ENCODE results near the gene MFSD11. TPM values are rescaled to one million over a fixed set of nuclear protein-coding genes. Genes with fewer than 3 reads are reported as not detected.

MFSD11 gene
- total and polyA plus RNA-seq, 2 of the 4 experiments (the other 2 are of a cell fraction): 12.3 to 16.1 TPM

DNA sequence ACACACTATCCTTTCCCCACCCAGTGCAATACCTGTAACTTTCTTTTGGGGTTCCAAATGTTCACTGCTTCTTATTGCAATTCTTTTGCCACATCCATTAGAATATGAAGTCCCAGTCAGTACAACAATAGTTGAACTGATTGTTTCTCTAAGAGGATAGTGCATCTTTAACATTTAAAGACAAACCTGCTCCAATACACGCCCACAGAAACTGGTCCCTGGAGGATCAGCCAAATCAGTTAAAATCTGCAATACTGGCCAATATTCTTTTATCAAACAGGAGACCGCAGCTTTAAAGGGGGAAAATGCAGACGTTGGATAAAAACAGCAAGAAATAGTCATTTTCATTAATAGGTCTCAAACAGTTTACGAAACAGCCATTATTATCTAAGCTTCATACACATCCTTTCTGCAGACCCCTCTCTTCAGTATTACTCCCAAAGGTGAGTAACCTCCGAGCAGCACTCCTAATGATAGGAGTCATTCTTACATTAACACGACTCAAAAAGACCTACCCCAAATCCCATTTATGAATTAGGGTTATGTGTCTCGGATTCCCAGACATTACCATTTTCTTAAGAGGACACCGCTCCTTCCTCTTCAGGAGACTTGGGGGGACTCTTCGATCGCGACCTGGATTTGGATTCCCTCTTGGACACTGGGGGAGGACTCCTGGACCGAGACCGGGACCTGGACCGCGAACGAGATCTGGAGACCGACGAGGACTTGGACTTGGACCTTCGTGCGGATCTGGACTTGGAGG is 2.2 kb upstream of the MFSD11 start (continued):
- TF ChIP-seq CEBPB (IDR thresholded peaks at IDR 0.05; ENCODE audit: low read depth, low read length) (no peak), BHLHE40 (IDR thresholded peaks at IDR 0.05; ENCODE audit: low read depth, low read length) (no peak)

- peak overlapping the region; percentile 5; the same call in 1 of the 2 replicates for H2BK120ac ChIP-seq (ENCODE audit: low read depth, low read length)
- H4K5ac ChIP-seq (ENCODE audit: low read depth, low read length): peak overlapping the region; percentile 68
- peak overlapping the region; percentile 50 for H3K18ac ChIP-seq (ENCODE audit: low read depth, low read length)
- no peaks in the 10 kb centered on the region for H3K27me3 ChIP-seq (ENCODE audit: control insufficient read depth, insufficient read depth, low read length)
- H4K20me1 ChIP-seq (ENCODE audit: insufficient read depth, low read length): peaks cover 38% of the 10 kb centered on the region
- WGBS, 2 experiments (ENCODE audit: extremely low coverage in 2 of 2, insufficient read length in 1 of 2): 0% methylated on average over 30 of the region's 117 CpGs; no CpG with 5 or more reads in 1 of the 2 experiments
- H3K9me3 ChIP-seq (ENCODE audit: control insufficient read depth, insufficient read depth, low read length): no peaks in the 10 kb centered on the region
- peak overlapping the region; percentile 89 for H3K4me3 ChIP-seq (ENCODE audit: insufficient read depth, low read depth, low read length)
- dilution Hi-C loops (cut with HindIII; ENCODE audit: low sequenced_read_pairs, unreplicated experiment) (no loop called here), in situ Hi-C loops (cut with MboI; ENCODE audit: low sequenced_read_pairs) (no loop called here), intact Hi-C loops (cut with micrococcal nuclease) (loop anchor here (5.0 kb wide), 1 partner anchor 321 kb away; no protein-coding TSS in a partner anchor)
- H3K23ac ChIP-seq (ENCODE audit: low read depth, low read length): peak overlapping the region; percentile 97
- H2AFZ ChIP-seq (replicated peaks; ENCODE audit: low read length, poor library complexity): peak overlapping the region; percentile 78
- peaks cover 17 to 29% of the 10 kb centered on the region in 2 experiments for H3K79me1 ChIP-seq (ENCODE audit: low read depth in 1 of 2, low read length in 2 of 2)
- H3K9ac ChIP-seq (ENCODE audit: low read depth, low read length): peak overlapping the region; percentile 96
- peak overlapping the region; percentile 89 for H2BK5ac ChIP-seq (ENCODE audit: low read depth, low read length, poor library complexity, severe bottlenecking)
- ChIA-PET CTCF (no interaction called here), POLR2A (ENCODE audit: unreplicated experiment) (interaction anchor here (0.6 to 1.0 kb wide), 2 partner anchors 19 to 896 kb away, joined by 3 read pairs; no protein-coding TSS in a partner anchor)
- peaks cover 22% of the 10 kb centered on the region for H3K36me3 ChIP-seq (ENCODE audit: control insufficient read depth, insufficient read depth, low read length)
- no peak overlapping the region for H2BK20ac ChIP-seq (ENCODE audit: low read depth, low read length)
- peak overlapping the region; percentile 78 to 88 for H4K8ac ChIP-seq (ENCODE audit: low read depth in 2 of 2, low read length in 2 of 2)
- no peak overlapping the region for H2BK15ac ChIP-seq (ENCODE audit: low read depth, low read length)
- peak; percentile 92 for TF ChIP-seq MAZ (IDR thresholded peaks at IDR 0.05; ENCODE audit: borderline replicate concordance, low read depth, low read length)
- TF ChIP-seq USF2 (IDR thresholded peaks at IDR 0.05; ENCODE audit: low read depth, low read length): no peak
- TF ChIP-seq CEBPB (IDR thresholded peaks at IDR 0.05; ENCODE audit: low read depth, low read length): no peak
- no peak for TF ChIP-seq NFE2L2 (IDR thresholded peaks at IDR 0.05; ENCODE audit: low read depth, low read length)
- no peak for TF ChIP-seq CHD1 (IDR thresholded peaks at IDR 0.05; ENCODE audit: low read depth, low read length)
- no peak for TF ChIP-seq RFX5 (IDR thresholded peaks at IDR 0.05; ENCODE audit: low read depth, low read length)
- TF ChIP-seq, protein P1, sequence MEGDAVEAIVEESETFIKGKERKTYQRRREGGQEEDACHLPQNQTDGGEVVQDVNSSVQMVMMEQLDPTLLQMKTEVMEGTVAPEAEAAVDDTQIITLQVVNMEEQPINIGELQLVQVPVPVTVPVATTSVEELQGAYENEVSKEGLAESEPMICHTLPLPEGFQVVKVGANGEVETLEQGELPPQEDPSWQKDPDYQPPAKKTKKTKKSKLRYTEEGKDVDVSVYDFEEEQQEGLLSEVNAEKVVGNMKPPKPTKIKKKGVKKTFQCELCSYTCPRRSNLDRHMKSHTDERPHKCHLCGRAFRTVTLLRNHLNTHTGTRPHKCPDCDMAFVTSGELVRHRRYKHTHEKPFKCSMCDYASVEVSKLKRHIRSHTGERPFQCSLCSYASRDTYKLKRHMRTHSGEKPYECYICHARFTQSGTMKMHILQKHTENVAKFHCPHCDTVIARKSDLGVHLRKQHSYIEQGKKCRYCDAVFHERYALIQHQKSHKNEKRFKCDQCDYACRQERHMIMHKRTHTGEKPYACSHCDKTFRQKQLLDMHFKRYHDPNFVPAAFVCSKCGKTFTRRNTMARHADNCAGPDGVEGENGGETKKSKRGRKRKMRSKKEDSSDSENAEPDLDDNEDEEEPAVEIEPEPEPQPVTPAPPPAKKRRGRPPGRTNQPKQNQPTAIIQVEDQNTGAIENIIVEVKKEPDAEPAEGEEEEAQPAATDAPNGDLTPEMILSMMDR (conservative IDR thresholded peaks at IDR 0.05; ENCODE audit: low read depth, low read length): peak; percentile 35; the same call in 1 of the 2 replicates
- no peak for TF ChIP-seq RAD21 (IDR thresholded peaks at IDR 0.05; ENCODE audit: low read length)
- TF ChIP-seq FOS (IDR thresholded peaks at IDR 0.05; ENCODE audit: low read depth, low read length): no peak
- TF ChIP-seq MXI1 (IDR thresholded peaks at IDR 0.05; ENCODE audit: borderline replicate concordance, low read depth, low read length): peak; percentile 66; the same call in 1 of the 2 replicates
- no TSS peak for BruUV-seq (replicated peaks)
- H4K91ac ChIP-seq (ENCODE audit: insufficient read depth, low read depth, low read length): peak overlapping the region; percentile 95
- peak overlapping the region; percentile 97 for H3K4ac ChIP-seq (ENCODE audit: low read depth, low read length)
- DNase-seq: peak; percentile 60
- H3K14ac ChIP-seq (replicated peaks; ENCODE audit: low read depth, low read length): peak overlapping the region; percentile 98
- H2AK5ac ChIP-seq (ENCODE audit: low read depth, low read length): peak overlapping the region; percentile 100
- H3K27ac ChIP-seq (ENCODE audit: insufficient read depth, low read length): peak overlapping the region; percentile 92
- H2AK9ac ChIP-seq (replicated peaks; ENCODE audit: low read depth, low read length, poor library complexity): peak overlapping the region; percentile 99
- peaks cover 2% of the 10 kb centered on the region; the same call in 1 of the 2 replicates for H3K4me1 ChIP-seq (ENCODE audit: control insufficient read depth, insufficient read depth, low read length)
- peak; percentile 28 for ATAC-seq (ENCODE audit: low read depth)
- H3K56ac ChIP-seq (ENCODE audit: extremely low read depth, insufficient read depth, low read length): peak overlapping the region; percentile 87
- H3K4me2 ChIP-seq (ENCODE audit: low read depth, low read length): peak overlapping the region; percentile 63
- no peaks in the 10 kb centered on the region for H3K9me1 ChIP-seq (ENCODE audit: insufficient read depth, low read length)
Measured at GRCh38 chr17:76736349-76737081, 1.4 kb upstream of the MFSD11 start.

All from IMR-90 (cell line).